HG03521 (cell line): ENCODE results near the gene KCNH2.

Source experiments
- ATAC-seq: cut with Tn5 transposase; IDR thresholded peaks from one replicate; pipeline ENCODE4 v1.9.1; 2021; ENCODE audit warnings: mild to moderate bottlenecking, moderate library complexity; ENCODE audit not compliant: unreplicated experiment

The KCNH2 gene

GRCh38 chr7:150939052-150939451 is 39.1 kb downstream of the KCNH2 start:
- no peak for ATAC-seq

- ATAC-seq, result no peak
Observed at GRCh38 chr7:150938566-150938965, 39.6 kb downstream of the KCNH2 start.

- no peak for ATAC-seq
Observed at GRCh38 chr7:150937848-150938561, 40.1 kb downstream of the KCNH2 start.

- ATAC-seq, result no peak
Observed at GRCh38 chr7:150936018-150936417, 42.1 kb downstream of the KCNH2 start.

- ATAC-seq, result no peak
Observed at GRCh38 chr7:150935149-150935548, 43.0 kb downstream of the KCNH2 start.

GRCh38 chr7:150934045-150934766 is 43.9 kb downstream of the KCNH2 start:
- ATAC-seq, result no peak

GRCh38 chr7:150931199-150931869 is 46.8 kb downstream of the KCNH2 start:
- ATAC-seq, result no peak

GRCh38 chr7:150928541-150928940 is 49.6 kb downstream of the KCNH2 start:
- no peak for ATAC-seq

GRCh38 chr7:150927956-150928344 is 50.2 kb downstream of the KCNH2 start:
- ATAC-seq, result no peak

- no peak for ATAC-seq
Observed at GRCh38 chr7:150927157-150927955, 50.8 kb downstream of the KCNH2 start.

- ATAC-seq, result no peak
Observed at GRCh38 chr7:150926066-150926465, 52.1 kb downstream of the KCNH2 start.

- ATAC-seq, result no peak
Observed at GRCh38 chr7:150924369-150924781, 53.7 kb downstream of the KCNH2 start.

- no peak for ATAC-seq
Observed at GRCh38 chr7:150923802-150924201, 54.3 kb downstream of the KCNH2 start.

GRCh38 chr7:150923196-150923595 is 54.9 kb downstream of the KCNH2 start:
- ATAC-seq, result no peak

GRCh38 chr7:150919160-150919559 is 59.0 kb downstream of the KCNH2 start:
- no peak for ATAC-seq

- ATAC-seq, result no peak
Observed at GRCh38 chr7:150918378-150918777, 59.7 kb downstream of the KCNH2 start.

GRCh38 chr7:150917969-150918368 is 60.2 kb downstream of the KCNH2 start:
- no peak for ATAC-seq

GRCh38 chr7:150916670-150917069 is 61.5 kb downstream of the KCNH2 start:
- no peak for ATAC-seq

GRCh38 chr7:150914966-150915365 is 63.2 kb downstream of the KCNH2 start:
- no peak for ATAC-seq

- ATAC-seq, result no peak
Observed at GRCh38 chr7:150914196-150914595, 63.9 kb downstream of the KCNH2 start.

- no peak for ATAC-seq
Observed at GRCh38 chr7:150912427-150912826, 65.7 kb downstream of the KCNH2 start.
